ENCODE data around the gene NTPCR.
A peak's percentile ranks its signal among the peaks of the same experiment; 100 is the strongest.

NTPCR gene

DNA sequence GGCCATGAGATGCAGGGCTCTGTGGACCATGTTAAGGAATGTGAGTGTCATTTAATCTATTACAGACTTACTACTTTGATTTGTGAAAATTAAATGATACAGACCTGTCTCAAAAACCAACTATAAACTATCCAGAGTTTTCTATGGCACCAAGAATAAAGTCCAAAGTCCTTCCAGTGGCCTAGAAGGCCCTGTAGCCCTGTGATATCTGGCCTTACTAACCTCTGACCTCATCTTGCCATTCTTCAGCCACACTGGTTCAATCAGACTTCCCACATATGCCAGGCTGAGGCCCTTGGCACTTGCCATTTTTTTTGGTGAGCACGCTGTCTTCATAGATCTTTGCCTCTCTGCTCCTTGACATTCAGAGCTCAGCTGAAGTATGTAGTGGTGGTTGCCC lies 7.7 kb downstream of the NTPCR start:
- DNase-seq (ENCODE audit: low read depth): no peak
- no peak overlapping the region for H3K4me3 ChIP-seq (ENCODE audit: low read length)
- TF ChIP-seq, protein P1, sequence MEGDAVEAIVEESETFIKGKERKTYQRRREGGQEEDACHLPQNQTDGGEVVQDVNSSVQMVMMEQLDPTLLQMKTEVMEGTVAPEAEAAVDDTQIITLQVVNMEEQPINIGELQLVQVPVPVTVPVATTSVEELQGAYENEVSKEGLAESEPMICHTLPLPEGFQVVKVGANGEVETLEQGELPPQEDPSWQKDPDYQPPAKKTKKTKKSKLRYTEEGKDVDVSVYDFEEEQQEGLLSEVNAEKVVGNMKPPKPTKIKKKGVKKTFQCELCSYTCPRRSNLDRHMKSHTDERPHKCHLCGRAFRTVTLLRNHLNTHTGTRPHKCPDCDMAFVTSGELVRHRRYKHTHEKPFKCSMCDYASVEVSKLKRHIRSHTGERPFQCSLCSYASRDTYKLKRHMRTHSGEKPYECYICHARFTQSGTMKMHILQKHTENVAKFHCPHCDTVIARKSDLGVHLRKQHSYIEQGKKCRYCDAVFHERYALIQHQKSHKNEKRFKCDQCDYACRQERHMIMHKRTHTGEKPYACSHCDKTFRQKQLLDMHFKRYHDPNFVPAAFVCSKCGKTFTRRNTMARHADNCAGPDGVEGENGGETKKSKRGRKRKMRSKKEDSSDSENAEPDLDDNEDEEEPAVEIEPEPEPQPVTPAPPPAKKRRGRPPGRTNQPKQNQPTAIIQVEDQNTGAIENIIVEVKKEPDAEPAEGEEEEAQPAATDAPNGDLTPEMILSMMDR (IDR thresholded peaks at IDR 0.05; ENCODE audit: insufficient read depth, low read depth, low read length, missing control alignments): no peak

DNA sequence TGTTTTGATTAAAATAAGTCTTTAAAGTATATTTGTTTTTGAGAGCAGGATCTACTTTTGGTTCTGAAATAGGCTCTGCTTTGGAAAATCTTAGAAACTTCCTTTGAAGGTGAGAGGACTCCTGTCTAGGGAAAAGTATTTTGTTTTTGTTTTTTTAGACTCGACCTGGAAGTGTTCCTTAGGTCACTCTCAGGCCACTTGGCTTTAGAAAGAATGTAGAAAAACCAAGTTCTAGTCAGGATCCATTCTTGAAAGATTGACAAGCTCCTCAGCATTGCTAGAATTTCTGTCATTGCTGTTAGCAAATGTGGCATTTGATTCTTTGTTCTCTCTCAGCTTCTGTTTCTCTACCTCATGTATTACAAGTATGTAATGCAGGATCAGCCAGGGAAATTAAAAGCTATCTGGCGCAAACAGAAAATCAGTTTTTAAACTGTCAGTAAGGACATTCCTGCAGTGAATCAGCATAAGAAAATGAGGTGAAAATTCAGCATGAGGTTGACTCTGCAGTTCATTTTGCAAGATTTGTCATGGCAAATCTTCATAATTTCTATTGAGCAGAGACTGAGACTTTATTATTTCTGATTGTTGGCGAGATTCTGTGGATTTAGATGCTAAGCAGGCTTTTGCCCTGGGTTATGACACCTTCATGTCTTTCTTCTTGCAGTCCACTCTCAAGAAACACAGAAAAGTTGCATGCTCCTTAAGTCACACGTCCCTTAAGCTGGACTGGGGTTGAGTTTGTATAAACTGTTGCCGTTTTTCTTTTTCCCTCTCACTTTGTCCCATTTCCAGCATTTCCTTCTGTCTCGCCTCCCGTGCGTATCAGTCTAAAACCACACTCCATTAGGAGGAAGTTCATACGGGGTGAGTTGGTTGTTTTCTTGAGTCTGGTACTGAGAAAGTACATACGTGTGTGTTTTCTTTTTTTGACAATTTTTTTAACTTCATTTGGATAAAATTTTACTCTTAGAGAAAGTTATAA lies 12.6 kb downstream of the NTPCR start:
- DNase-seq (ENCODE audit: low read depth): no peak
- TF ChIP-seq, protein P1 (IDR thresholded peaks at IDR 0.05; ENCODE audit: insufficient read depth, low read depth, low read length, missing control alignments): no peak

DNA sequence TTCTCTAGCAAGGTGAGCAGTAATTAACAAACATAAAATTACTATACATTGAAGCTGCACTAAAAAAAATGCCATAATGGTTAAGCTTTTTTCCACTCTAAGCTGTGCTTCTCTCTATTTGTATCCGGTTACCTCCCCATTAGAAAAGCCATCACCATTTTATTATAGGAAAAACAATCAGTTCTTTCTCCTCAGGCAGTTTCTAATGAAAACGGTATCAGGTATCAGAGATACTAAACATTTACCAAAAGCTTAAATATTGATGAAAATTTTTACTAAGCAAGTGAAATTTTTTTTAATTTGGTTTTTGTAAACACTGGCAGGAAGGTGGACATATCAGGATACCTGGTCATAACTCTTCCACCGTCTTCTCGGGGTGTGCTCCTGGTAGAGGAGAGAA lies 14.2 kb downstream of the NTPCR start:
- DNase-seq (ENCODE audit: low read depth): no peak
- TF ChIP-seq, protein P1 (IDR thresholded peaks at IDR 0.05; ENCODE audit: insufficient read depth, low read depth, low read length, missing control alignments): no peak
- H3K4me3 ChIP-seq (ENCODE audit: low read length): no peak overlapping the region

More for the DNA sequence above, 12.6 kb downstream of the NTPCR start:
- H3K4me3 ChIP-seq (ENCODE audit: low read length): no peak overlapping the region

DNA sequence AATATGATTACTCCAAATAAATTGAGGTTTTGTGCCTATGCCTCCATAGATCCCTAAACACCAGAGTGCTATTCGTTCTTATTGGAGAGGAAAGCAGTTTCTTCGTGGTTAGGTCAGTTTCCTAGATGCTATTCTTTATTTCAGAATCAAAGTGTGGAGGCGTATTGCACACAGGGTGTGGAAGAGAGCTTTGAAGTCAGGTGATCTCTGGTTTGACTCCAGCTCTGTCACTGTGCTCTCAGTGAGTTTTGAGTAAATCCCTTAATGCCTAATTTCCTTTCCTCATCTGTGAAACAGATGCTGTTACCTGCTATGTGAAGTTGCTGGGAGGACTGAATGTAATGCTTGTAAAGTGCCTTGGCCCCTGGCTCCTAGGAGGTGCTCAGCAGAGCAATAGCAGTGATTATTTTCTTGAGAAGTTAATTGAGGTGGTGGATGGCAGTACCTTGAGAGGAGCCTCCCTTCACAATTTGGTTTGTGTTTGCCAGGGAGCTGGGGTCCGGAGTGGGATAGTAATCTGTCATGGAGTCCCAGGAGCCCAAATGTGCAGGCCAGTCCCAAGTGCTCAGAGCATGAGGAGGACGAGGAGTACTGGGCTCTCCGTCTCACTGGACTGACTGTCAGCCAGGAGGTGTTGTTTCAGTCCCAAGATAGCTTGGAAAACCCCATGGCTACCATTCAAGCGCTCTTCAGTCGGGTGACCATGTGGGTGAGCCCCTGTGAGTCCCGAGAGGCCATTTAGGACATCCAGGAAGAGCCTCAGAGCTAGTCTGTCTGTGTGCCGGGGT lies 14.9 kb downstream of the NTPCR start:
- DNase-seq (ENCODE audit: low read depth): no peak
- no peak overlapping the region for H3K4me3 ChIP-seq (ENCODE audit: low read length)
- TF ChIP-seq, protein P1 (IDR thresholded peaks at IDR 0.05; ENCODE audit: insufficient read depth, low read depth, low read length, missing control alignments): no peak

DNA sequence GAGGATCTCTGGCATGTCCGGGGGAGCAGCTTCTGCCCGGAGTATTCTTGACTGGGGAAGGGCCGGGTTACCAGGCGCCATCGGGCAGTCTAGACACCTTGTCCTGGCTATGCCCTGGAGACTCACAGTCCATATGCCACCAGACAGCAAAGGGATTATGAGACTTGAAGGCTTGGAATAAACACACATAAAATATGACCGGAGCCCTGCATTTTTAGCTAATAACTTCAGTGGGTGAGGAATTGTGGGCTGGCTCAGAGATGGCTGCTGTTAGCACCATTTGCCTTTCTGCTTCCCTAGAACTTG lies 15.5 kb downstream of the NTPCR start:
- no peak overlapping the region for H3K4me3 ChIP-seq (ENCODE audit: low read length)
- TF ChIP-seq, protein P1 (IDR thresholded peaks at IDR 0.05; ENCODE audit: insufficient read depth, low read depth, low read length, missing control alignments): no peak
- no peak for DNase-seq (ENCODE audit: low read depth)

DNA sequence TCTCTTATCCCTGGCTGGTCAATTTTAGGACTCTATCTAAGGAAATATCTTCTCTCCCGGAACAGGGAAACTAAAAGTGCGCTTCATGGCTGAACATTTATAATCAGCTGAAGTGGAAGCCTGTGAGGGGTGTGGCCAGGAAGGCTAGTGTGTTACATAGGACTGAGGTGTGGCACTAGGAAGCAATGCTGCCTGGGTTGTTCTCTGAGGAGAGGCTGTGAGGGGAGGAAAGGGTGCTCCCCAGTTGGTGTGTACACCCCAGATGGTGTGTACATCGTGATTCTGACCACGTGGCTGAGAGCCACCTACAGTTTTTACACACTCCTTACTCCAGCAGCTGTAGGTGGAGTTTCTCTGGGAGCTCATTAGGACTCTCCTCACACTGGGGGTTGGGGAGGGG lies 16.3 kb downstream of the NTPCR start:
- H3K4me3 ChIP-seq (ENCODE audit: low read length): no peak overlapping the region
- DNase-seq (ENCODE audit: low read depth): peak; percentile 48
- TF ChIP-seq, protein P1 (IDR thresholded peaks at IDR 0.05; ENCODE audit: insufficient read depth, low read depth, low read length, missing control alignments): no peak

All from epithelial cell of esophagus (primary cell).